ENCODE data around the gene IGF1R. TPM values are rescaled to one million over a fixed set of nuclear protein-coding genes. Genes with fewer than 3 reads are reported as not detected.

Gene IGF1R
- total and polyA plus RNA-seq, 2 of the 8 experiments (the other 6 are each of a cell fraction or from before 2014, with no cell fraction given) = 32.9 to 109 TPM

DNA sequence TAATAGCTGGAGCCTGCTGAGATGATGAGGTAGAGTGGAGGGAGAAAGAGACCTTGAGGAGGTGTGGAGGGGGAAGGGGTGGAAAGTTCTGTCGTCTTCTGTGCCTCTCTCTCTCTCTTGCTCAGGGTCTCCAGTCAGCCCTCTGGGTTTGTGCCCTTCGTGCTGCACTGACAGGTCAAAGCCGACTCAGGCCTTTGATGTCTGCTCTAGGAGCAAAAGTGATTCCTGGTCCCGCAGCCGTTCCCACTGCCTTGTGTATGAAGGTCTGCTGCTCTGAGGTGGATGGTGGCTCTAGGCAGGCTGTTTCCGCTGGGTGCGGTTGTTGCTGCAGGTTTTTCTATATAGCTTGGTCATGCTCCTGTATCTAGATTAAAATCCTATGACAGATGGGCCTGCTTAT is 89.4 kb downstream of the IGF1R start:
- H3K36me3 ChIP-seq (ENCODE audit: control insufficient read depth in 2 of 4, insufficient read depth in 4 of 4, low read length in 3 of 4) = no peaks in the 10 kb centered on the region
- H2BK20ac ChIP-seq (ENCODE audit: low read length) = no peak overlapping the region
- H3K23ac ChIP-seq (ENCODE audit: insufficient read length) = no peak overlapping the region
- H4K91ac ChIP-seq (replicated peaks; ENCODE audit: insufficient read length, low read length) = no peak overlapping the region
- no peak overlapping the region for H2BK15ac ChIP-seq (ENCODE audit: low read length)
- no peak overlapping the region for H2BK5ac ChIP-seq (ENCODE audit: low read depth, low read length)
- no peaks in the 10 kb centered on the region for H3K23me2 ChIP-seq (ENCODE audit: low read depth, low read length)
- no peak overlapping the region for H2BK120ac ChIP-seq (replicated peaks; ENCODE audit: low read depth, low read length)
- H2AK5ac ChIP-seq (ENCODE audit: low read depth, low read length) = no peak overlapping the region
- H3K79me2 ChIP-seq (ENCODE audit: control insufficient read depth in 1 of 2, insufficient read depth in 2 of 2, low read length in 2 of 2) = peaks cover 8 to 100% of the 10 kb centered on the region in 2 experiments
- H3K14ac ChIP-seq (ENCODE audit: insufficient read length) = no peak overlapping the region
- H3K18ac ChIP-seq (ENCODE audit: extremely low read depth, low read length) = no peak overlapping the region
- peaks cover 24 to 29% of the 10 kb centered on the region in 2 experiments for H4K20me1 ChIP-seq (replicated peaks in 1 of 2; ENCODE audit: control insufficient read depth in 1 of 2, insufficient read depth in 2 of 2, low read length in 2 of 2)
- H2BK12ac ChIP-seq (ENCODE audit: low read depth, low read length) = no peak overlapping the region
- ChIA-PET CTCF (ENCODE audit: partially characterized antibody) (interaction anchor here (0.7 to 1.0 kb wide), 2 partner anchors 23 to 32 kb away, joined by 3 read pairs; no protein-coding TSS in a partner anchor), POLR2A (ENCODE audit: partially characterized antibody) (interaction anchor here (1.2 to 1.4 kb wide), 2 partner anchors 14 to 89 kb away, joined by 5 read pairs; partner anchors contain the start of gene IGF1R)
- no peak for DNase-seq (ENCODE audit: low read depth in 1 of 2, low spot score in 2 of 2)
- no peak overlapping the region for H3K9ac ChIP-seq (replicated peaks in 1 of 4; ENCODE audit: extremely low read depth in 1 of 4, low read depth in 3 of 4, low read length in 3 of 4)
- H3K4me2 ChIP-seq (ENCODE audit: insufficient read depth in 1 of 2, low read depth in 2 of 2, low read length in 2 of 2) = no peak overlapping the region
- no peak overlapping the region for H2AFZ ChIP-seq (ENCODE audit: low read length)
- 82% methylated on average over 7 of the region's 7 CpGs; no CpG with 5 or more reads in 1 of the 2 experiments for WGBS, 2 experiments (ENCODE audit: extremely low coverage in 1 of 2, insufficient coverage in 1 of 2, insufficient read length in 1 of 2, insufficient replicate concordance in 2 of 2, low coverage in 1 of 2, low lambda C conversion rate in 2 of 2, missing lambda C conversion rate in 1 of 2)
- no peak overlapping the region for H3K56ac ChIP-seq (replicated peaks; ENCODE audit: insufficient read length, low read depth, low read length)
- no peak overlapping the region for H4K5ac ChIP-seq (ENCODE audit: insufficient read length, low read depth, low read length)
- H3K4me1 ChIP-seq (replicated peaks in 1 of 4; ENCODE audit: control insufficient read depth in 3 of 4, insufficient read depth in 4 of 4, low read length in 3 of 4) = peaks cover 2 to 36% (median 11%) of the 10 kb centered on the region in 4 experiments
- no peak overlapping the region for H3K4me3 ChIP-seq (ENCODE audit: extremely low read depth in 1 of 4, insufficient read depth in 2 of 4, low read depth in 3 of 4, low read length in 4 of 4)
- H3K79me1 ChIP-seq (ENCODE audit: low read depth, low read length) = peaks cover 14% of the 10 kb centered on the region
- no peaks in the 10 kb centered on the region for H3K9me3 ChIP-seq (ENCODE audit: insufficient read depth in 2 of 2, low read depth in 1 of 2, low read length in 1 of 2)
- FAIRE-seq = no peak
- H3K27me3 ChIP-seq (replicated peaks in 1 of 4; ENCODE audit: control insufficient read depth in 3 of 4, extremely low read depth in 1 of 4, insufficient read depth in 3 of 4, low read length in 3 of 4) = no peaks in the 10 kb centered on the region
- H3K27ac ChIP-seq (ENCODE audit: low read depth, low read length) = no peak overlapping the region
- H3K4ac ChIP-seq (replicated peaks; ENCODE audit: insufficient read length, low read depth, low read length) = no peak overlapping the region
- no peak overlapping the region for H4K8ac ChIP-seq (ENCODE audit: extremely low read depth, insufficient read depth, low read length)
- TF ChIP-seq, protein P1, sequence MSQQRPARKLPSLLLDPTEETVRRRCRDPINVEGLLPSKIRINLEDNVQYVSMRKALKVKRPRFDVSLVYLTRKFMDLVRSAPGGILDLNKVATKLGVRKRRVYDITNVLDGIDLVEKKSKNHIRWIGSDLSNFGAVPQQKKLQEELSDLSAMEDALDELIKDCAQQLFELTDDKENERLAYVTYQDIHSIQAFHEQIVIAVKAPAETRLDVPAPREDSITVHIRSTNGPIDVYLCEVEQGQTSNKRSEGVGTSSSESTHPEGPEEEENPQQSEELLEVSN (IDR thresholded peaks at IDR 0.05) = no peak
- TF ChIP-seq CHD1 (IDR thresholded peaks at IDR 0.05; ENCODE audit: low read depth, low read length) (no peak), SUZ12 (IDR thresholded peaks at IDR 0.05; ENCODE audit: low read length) (no peak), CHD2 (IDR thresholded peaks at IDR 0.05; ENCODE audit: low read length) (no peak)
